Activated T-cell treated with anti-CD3 and anti-CD28 coated beads, Interleukin-2, amount 50 U/mL, for 24 hours (primary cell): ENCODE results near the gene PRDM10.
"Not testable (repeated sequence)": the region's sequence is repeated elsewhere in the genome, so short reads cannot be mapped to it uniquely, and the experiment has no call there.

Experiments
- DNase-seq: peaks from one replicate; pipeline ENCODE4 v3.0.0-alpha.2; 2020
- H3K27ac Mint-ChIP-seq: 2 replicates; pipeline ENCODE4 v1.8.0; 2020; ENCODE audit warnings: mild to moderate bottlenecking, mixed read lengths
- H3K27me3 Mint-ChIP-seq: 2 replicates; pipeline ENCODE4 v1.8.0; 2020; ENCODE audit warnings: mixed read lengths
- H3K36me3 Mint-ChIP-seq: 2 replicates; pipeline ENCODE4 v1.8.0; 2020; ENCODE audit warnings: low read depth, mixed read lengths
- H3K4me1 Mint-ChIP-seq: 2 replicates; pipeline ENCODE4 v1.8.0; 2020; ENCODE audit warnings: low read depth, mixed read lengths
- H3K4me3 Mint-ChIP-seq: 2 replicates; pipeline ENCODE4 v1.8.0; 2020; ENCODE audit warnings: mild to moderate bottlenecking, moderate library complexity, mixed read lengths
- H3K9me3 Mint-ChIP-seq: 2 replicates; pipeline ENCODE4 v1.8.0; 2020; ENCODE audit warnings: mixed read lengths

PRDM10 gene

GRCh38 chr11:129974237-129974636 is 28.4 kb downstream of the PRDM10 start:
- Mint-ChIP-seq H3K27ac (no peak overlapping the region), H3K4me1 (peaks cover 10% of the 10 kb centered on the region), H3K27me3 (no peaks in the 10 kb centered on the region), H3K9me3 (no peaks in the 10 kb centered on the region), H3K36me3 (peaks cover 15% of the 10 kb centered on the region), H3K4me3 (no peak overlapping the region)
- no peak for DNase-seq

GRCh38 chr11:129973809-129974208 is 28.8 kb downstream of the PRDM10 start:
- H3K27ac Mint-ChIP-seq, result no peak overlapping the region
- DNase-seq, result no peak
- H3K27me3 Mint-ChIP-seq, result no peaks in the 10 kb centered on the region
- no peaks in the 10 kb centered on the region for H3K9me3 Mint-ChIP-seq
- peaks cover 10% of the 10 kb centered on the region for H3K4me1 Mint-ChIP-seq
- peaks cover 15% of the 10 kb centered on the region for H3K36me3 Mint-ChIP-seq
- no peak overlapping the region for H3K4me3 Mint-ChIP-seq

GRCh38 chr11:129973068-129973467 is 29.6 kb downstream of the PRDM10 start:
- Mint-ChIP-seq H3K36me3 (peaks cover 15% of the 10 kb centered on the region), H3K4me3 (no peak overlapping the region), H3K27me3 (no peaks in the 10 kb centered on the region), H3K9me3 (no peaks in the 10 kb centered on the region), H3K4me1 (peaks cover 12% of the 10 kb centered on the region), H3K27ac (no peak overlapping the region)
- no peak for DNase-seq

- Mint-ChIP-seq H3K4me1 (peaks cover 14% of the 10 kb centered on the region), H3K36me3 (peaks cover 15% of the 10 kb centered on the region), H3K27ac (no peak overlapping the region), H3K27me3 (no peaks in the 10 kb centered on the region), H3K9me3 (no peaks in the 10 kb centered on the region), H3K4me3 (no peak overlapping the region)
- DNase-seq, result no peak
Measured at GRCh38 chr11:129972611-129973010, 30.0 kb downstream of the PRDM10 start.

GRCh38 chr11:129971856-129972255 is 30.8 kb downstream of the PRDM10 start:
- Mint-ChIP-seq H3K36me3 (peaks cover 15% of the 10 kb centered on the region), H3K4me1 (peaks cover 14% of the 10 kb centered on the region)
- not testable (repeated sequence) for H3K9me3 Mint-ChIP-seq, DNase-seq, H3K4me3 Mint-ChIP-seq, H3K27me3 Mint-ChIP-seq, H3K27ac Mint-ChIP-seq

DNA sequence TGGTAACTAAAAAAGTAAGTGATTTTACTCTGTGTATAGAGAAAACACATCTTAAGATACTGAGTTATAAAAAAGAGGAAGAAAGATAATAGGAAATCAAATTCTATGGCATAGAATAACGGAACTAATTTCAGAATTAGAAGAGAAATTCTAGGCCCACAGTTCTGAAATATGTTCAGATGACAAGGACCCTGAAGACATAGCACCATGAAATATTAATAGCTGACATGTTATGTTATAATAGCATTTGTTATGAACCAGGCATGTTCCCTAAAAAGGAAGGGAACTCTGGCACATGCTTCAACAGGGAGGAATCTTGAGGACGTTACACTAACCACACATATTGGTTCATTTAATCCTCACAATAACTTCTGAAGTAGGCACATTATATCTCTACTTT is 32.7 kb downstream of the PRDM10 start:
- peaks cover 13% of the 10 kb centered on the region for H3K36me3 Mint-ChIP-seq

DNA sequence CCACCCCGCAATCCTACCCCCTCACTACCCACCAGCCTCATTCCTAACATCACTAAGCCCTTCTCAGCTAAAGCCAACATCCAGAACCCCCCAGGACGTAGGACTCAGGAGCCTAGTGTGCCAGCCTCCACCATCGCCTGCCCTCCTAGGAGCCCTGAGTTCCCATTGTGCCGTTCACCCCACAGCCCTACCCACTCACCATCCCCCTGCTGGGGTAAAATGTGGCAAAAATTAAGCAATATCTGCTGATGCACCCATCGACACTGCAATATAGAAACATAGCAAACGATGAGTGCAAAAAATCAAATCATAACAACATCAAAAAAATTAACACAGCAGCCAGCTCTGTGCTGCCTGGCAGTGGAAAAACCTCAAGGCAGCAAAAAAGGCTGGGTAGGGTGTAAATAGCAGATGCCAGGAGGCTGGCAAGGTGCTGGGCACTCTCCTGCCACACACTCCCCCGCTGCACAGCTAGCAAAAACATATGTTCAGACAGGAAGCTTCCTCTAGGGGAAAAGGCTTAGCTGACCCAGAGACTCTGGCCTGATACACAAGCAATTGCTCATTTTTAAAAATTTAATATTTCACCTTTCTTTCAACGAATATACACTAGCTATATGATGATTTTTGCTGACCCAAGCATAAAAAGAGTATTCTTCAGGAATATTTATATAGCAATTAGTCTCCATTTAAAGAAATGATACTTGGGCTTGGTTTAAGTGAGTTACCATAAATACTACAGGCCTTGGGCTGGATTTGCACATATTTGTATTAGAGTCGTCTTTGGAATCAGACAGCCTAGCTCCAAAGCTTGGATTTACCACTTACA is 33.8 kb downstream of the PRDM10 start:
- Mint-ChIP-seq H3K4me3 (no peak overlapping the region), H3K9me3 (no peaks in the 10 kb centered on the region), H3K36me3 (peaks cover 13% of the 10 kb centered on the region), H3K27ac (no peak overlapping the region), H3K4me1 (peaks cover 19% of the 10 kb centered on the region), H3K27me3 (no peaks in the 10 kb centered on the region)
- DNase-seq, result no peak

More for the DNA sequence above, 32.7 kb downstream of the PRDM10 start:
- Mint-ChIP-seq H3K4me1 (peaks cover 21% of the 10 kb centered on the region), H3K27ac (no peak overlapping the region), H3K9me3 (no peaks in the 10 kb centered on the region), H3K27me3 (no peaks in the 10 kb centered on the region), H3K4me3 (no peak overlapping the region)
- DNase-seq, result no peak

GRCh38 chr11:129967996-129968395 is 34.6 kb downstream of the PRDM10 start:
- H3K9me3 Mint-ChIP-seq, result no peaks in the 10 kb centered on the region
- H3K4me1 Mint-ChIP-seq, result peaks cover 15% of the 10 kb centered on the region
- H3K27ac Mint-ChIP-seq, result no peak overlapping the region
- DNase-seq, result no peak
- H3K36me3 Mint-ChIP-seq, result peaks cover 13% of the 10 kb centered on the region
- no peak overlapping the region for H3K4me3 Mint-ChIP-seq
- no peaks in the 10 kb centered on the region for H3K27me3 Mint-ChIP-seq

DNA sequence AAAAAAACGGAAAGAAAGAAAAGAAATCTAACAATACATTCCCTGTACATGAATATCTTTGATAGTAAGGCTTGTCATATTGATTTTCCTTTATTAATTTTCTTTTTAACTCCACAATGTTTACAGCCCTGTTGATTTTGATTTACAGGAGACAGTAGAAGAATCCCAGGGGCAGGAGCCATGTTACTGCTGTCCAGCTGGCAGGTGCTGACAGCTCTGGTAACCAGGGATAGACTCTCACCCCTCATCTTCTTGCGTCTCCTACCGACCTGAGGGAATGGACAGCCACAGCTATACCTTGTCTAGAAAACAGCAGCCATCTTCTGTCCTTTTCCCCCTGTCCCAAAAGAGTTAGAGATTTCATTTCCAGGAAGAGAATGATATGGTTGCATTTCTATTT is 37.4 kb downstream of the PRDM10 start:
- H3K36me3 Mint-ChIP-seq, result peaks cover 10% of the 10 kb centered on the region
- H3K4me3 Mint-ChIP-seq, result no peak overlapping the region
- H3K4me1 Mint-ChIP-seq, result peaks cover 19% of the 10 kb centered on the region
- H3K9me3 Mint-ChIP-seq, result no peaks in the 10 kb centered on the region
- no peaks in the 10 kb centered on the region for H3K27me3 Mint-ChIP-seq
- no peak overlapping the region for H3K27ac Mint-ChIP-seq
- no peak for DNase-seq

- DNase-seq, result no peak
- Mint-ChIP-seq H3K27me3 (no peaks in the 10 kb centered on the region), H3K4me1 (peaks cover 9% of the 10 kb centered on the region), H3K9me3 (no peaks in the 10 kb centered on the region), H3K36me3 (peaks cover 42% of the 10 kb centered on the region), H3K4me3 (no peak overlapping the region), H3K27ac (no peak overlapping the region)
Measured at GRCh38 chr11:129960216-129961214, 42.1 kb downstream of the PRDM10 start.

DNA sequence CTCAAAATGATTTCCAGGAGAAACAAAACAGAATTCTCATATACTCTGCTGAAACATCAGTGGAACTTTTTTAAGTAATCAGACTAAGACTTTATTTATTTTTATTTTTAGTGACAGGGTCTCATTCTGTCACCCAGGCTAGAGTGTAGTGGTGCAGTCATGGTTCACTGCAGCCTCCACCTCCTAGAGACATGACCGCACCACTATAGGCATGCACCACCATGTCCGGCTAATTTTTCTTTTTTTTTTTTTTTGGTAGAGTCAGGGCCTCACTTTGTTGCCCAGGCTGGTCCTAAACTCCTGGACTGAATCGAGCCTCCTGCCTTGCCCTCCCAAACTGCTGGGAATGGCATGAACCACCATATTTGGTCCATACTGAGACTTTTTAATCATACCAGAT is 42.9 kb downstream of the PRDM10 start:
- Mint-ChIP-seq H3K4me3 (no peak overlapping the region), H3K27ac (no peak overlapping the region), H3K9me3 (no peaks in the 10 kb centered on the region), H3K4me1 (peaks cover 9% of the 10 kb centered on the region), H3K27me3 (no peaks in the 10 kb centered on the region), H3K36me3 (peaks cover 50% of the 10 kb centered on the region)
- DNase-seq, result no peak

GRCh38 chr11:129955282-129955681 is 47.4 kb downstream of the PRDM10 start:
- DNase-seq, result no peak
- H3K4me1 Mint-ChIP-seq, result peaks cover 8% of the 10 kb centered on the region
- H3K36me3 Mint-ChIP-seq, result peaks cover 60% of the 10 kb centered on the region
- no peaks in the 10 kb centered on the region for H3K9me3 Mint-ChIP-seq
- no peaks in the 10 kb centered on the region for H3K27me3 Mint-ChIP-seq
- H3K27ac Mint-ChIP-seq, result no peak overlapping the region
- H3K4me3 Mint-ChIP-seq, result no peak overlapping the region

DNA sequence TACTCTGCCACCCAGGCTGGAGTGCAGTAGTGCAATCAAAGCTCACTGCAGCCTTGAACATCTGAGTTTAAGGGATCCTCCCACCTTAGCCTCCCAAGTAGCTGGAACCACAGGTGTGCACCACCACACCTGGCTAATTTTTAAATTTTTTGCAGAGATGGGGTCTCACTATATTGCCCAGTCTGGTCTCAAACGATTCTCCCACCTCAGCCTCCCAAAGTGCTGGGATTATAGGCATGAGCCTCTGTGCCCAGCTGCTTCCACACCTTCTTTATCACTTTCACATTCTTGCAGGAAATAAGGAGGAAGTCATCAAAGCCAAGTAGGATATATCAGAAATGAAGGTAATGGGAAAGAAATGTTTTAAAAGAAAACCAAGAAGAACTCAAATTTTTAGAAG is 47.9 kb downstream of the PRDM10 start:
- peaks cover 57% of the 10 kb centered on the region for H3K36me3 Mint-ChIP-seq
- not testable (repeated sequence) for H3K4me3 Mint-ChIP-seq, H3K27ac Mint-ChIP-seq, DNase-seq, H3K9me3 Mint-ChIP-seq, H3K27me3 Mint-ChIP-seq, H3K4me1 Mint-ChIP-seq

DNA sequence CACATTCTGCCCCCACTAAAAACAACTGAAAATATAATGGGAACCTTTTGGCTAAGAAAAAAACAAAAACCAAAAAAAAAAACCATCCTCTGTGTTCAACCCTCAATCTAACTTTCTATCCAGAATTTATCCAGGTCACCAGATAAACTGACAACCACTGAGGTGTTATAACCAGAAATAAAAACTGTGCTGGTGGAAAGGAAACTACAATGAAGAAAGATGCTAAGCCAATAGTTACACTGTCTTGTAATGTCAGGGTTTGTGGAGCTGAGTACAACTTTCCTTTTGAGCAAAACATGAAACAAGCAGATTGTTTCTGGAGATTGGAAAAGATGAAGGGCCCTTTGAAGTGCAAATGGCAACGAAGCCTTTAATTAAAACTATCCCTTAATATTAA is 50.8 kb downstream of the PRDM10 start:
- H3K4me1 Mint-ChIP-seq, result peaks cover 5% of the 10 kb centered on the region

More for the DNA sequence above, 50.8 kb downstream of the PRDM10 start:
- Mint-ChIP-seq H3K36me3 (peaks cover 42% of the 10 kb centered on the region), H3K27me3 (no peaks in the 10 kb centered on the region), H3K4me3 (no peak overlapping the region), H3K27ac (no peak overlapping the region), H3K9me3 (no peaks in the 10 kb centered on the region)
- DNase-seq, result no peak
